ENCODE results near the gene SPECC1L.

DNA sequence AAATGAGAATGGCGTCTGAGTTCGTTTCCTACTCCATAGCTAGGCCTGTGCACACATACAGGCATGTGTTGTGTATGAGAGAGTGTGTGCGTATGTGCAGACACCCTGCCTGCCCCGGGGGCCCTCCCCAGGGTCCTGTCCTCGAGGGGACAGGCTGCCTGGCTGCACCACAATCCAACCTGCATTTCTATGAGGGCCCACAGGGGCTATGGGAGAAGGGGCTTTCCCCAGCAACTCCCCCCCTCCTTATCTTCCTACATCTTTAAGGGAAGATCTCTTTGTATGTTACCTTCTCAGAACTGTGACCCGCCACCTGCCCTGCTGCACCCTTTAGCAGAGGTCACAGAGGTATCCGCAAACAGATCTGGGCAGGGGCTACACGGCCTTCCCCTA, 171.7 kb downstream of the SPECC1L start:
- TF ChIP-seq, protein P1, sequence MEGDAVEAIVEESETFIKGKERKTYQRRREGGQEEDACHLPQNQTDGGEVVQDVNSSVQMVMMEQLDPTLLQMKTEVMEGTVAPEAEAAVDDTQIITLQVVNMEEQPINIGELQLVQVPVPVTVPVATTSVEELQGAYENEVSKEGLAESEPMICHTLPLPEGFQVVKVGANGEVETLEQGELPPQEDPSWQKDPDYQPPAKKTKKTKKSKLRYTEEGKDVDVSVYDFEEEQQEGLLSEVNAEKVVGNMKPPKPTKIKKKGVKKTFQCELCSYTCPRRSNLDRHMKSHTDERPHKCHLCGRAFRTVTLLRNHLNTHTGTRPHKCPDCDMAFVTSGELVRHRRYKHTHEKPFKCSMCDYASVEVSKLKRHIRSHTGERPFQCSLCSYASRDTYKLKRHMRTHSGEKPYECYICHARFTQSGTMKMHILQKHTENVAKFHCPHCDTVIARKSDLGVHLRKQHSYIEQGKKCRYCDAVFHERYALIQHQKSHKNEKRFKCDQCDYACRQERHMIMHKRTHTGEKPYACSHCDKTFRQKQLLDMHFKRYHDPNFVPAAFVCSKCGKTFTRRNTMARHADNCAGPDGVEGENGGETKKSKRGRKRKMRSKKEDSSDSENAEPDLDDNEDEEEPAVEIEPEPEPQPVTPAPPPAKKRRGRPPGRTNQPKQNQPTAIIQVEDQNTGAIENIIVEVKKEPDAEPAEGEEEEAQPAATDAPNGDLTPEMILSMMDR (conservative IDR thresholded peaks at IDR 0.05; ENCODE audit: low read length), result no peak
- no peak for TF ChIP-seq EZH2phosphoT487 (IDR thresholded peaks at IDR 0.05; ENCODE audit: borderline replicate concordance)

Data from Loucy (cell line).